Lower leg skin (tissue), 3 donors: ENCODE measurements around the gene ESPN.

ENCODE experiments used
- POLR2A ChIP-seq, 2 donors: fragments of 450-650 bp; IDR thresholded peaks; one replicate each; pipeline ENCODE4 v1.6.1; 2016 to 2017; ENCODE audit warnings: antibody characterized with exemption in 2 of 2, mild to moderate bottlenecking in 1 of 2, moderate library complexity in 1 of 2
- TF ChIP-seq, protein P1 (sequence below), 3 donors: fragments of 450-650 bp; IDR thresholded peaks; one replicate each; pipeline ENCODE4 v1.5.1; 2016; ENCODE audit warnings: antibody characterized with exemption in 3 of 3, mild to moderate bottlenecking in 3 of 3, moderate library complexity in 2 of 3

GRCh38 chr1:6496890-6497214, 72.3 kb downstream of the ESPN start:
- TF ChIP-seq, protein P1, sequence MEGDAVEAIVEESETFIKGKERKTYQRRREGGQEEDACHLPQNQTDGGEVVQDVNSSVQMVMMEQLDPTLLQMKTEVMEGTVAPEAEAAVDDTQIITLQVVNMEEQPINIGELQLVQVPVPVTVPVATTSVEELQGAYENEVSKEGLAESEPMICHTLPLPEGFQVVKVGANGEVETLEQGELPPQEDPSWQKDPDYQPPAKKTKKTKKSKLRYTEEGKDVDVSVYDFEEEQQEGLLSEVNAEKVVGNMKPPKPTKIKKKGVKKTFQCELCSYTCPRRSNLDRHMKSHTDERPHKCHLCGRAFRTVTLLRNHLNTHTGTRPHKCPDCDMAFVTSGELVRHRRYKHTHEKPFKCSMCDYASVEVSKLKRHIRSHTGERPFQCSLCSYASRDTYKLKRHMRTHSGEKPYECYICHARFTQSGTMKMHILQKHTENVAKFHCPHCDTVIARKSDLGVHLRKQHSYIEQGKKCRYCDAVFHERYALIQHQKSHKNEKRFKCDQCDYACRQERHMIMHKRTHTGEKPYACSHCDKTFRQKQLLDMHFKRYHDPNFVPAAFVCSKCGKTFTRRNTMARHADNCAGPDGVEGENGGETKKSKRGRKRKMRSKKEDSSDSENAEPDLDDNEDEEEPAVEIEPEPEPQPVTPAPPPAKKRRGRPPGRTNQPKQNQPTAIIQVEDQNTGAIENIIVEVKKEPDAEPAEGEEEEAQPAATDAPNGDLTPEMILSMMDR (IDR thresholded peaks at IDR 0.05) = no peak
- TF ChIP-seq POLR2A (IDR thresholded peaks at IDR 0.05) = no peak
